GM23338 (cell line): ENCODE results near the gene NCS1. TPM values are rescaled to one million over a fixed set of nuclear protein-coding genes. Genes with fewer than 3 reads are reported as not detected.

Experiments
- ATAC-seq: fragments of 200-7000 bp; cut with Tn5 transposase; 3 replicates; pipeline ENCODE4 v1.9.1; 2020
- DNase-seq: peaks from one replicate; pipeline ENCODE4 v3.0.0-alpha.2; 2015; ENCODE audit warnings: low spot score
- H2AFZ ChIP-seq: fragments of 200-600 bp; sonication (generic); 2 replicates; pipeline ENCODE4 v1.8.0; 2016; ENCODE audit warnings: antibody characterized with exemption, mild to moderate bottlenecking, moderate library complexity
- H3F3A ChIP-seq: fragments of 200-600 bp; sonication (generic); replicated peaks from 2 replicates; pipeline ENCODE4 v1.8.0; 2017; ENCODE audit warnings: antibody characterized with exemption, mixed run types, low read depth
- H3K27ac ChIP-seq: fragments of 200-600 bp; sonication (generic); 2 replicates; pipeline ENCODE4 v1.6.1; 2016; ENCODE audit warnings: low read depth
- H3K27me3 ChIP-seq: fragments of 200-600 bp; sonication (generic); 2 replicates; pipeline ENCODE4 v1.8.0; 2016; ENCODE audit warnings: mild to moderate bottlenecking, mixed run types, moderate library complexity; ENCODE audit not compliant: insufficient read depth
- H3K36me3 ChIP-seq: fragments of 200-600 bp; sonication (generic); 2 replicates; pipeline ENCODE4 v1.8.0; 2016; ENCODE audit warnings: mild to moderate bottlenecking; ENCODE audit not compliant: insufficient read depth
- H3K4me1 ChIP-seq: fragments of 200-600 bp; sonication (generic); 2 replicates; pipeline ENCODE4 v1.8.0; 2016; ENCODE audit warnings: mild to moderate bottlenecking, moderate library complexity; ENCODE audit not compliant: insufficient read depth
- H3K4me2 ChIP-seq: fragments of 200-600 bp; sonication (generic); 2 replicates; pipeline ENCODE4 v1.7.1; 2017; ENCODE audit warnings: mixed run types
- H3K4me3 ChIP-seq: fragments of 200-600 bp; sonication (generic); 2 replicates; pipeline ENCODE4 v1.6.1; 2016; ENCODE audit warnings: mixed run types
- H3K79me2 ChIP-seq: fragments of 200-600 bp; sonication (generic); replicated peaks from 2 replicates; pipeline ENCODE4 v1.8.0; 2017; ENCODE audit warnings: mild to moderate bottlenecking; ENCODE audit not compliant: insufficient read depth
- H3K9me2 ChIP-seq: fragments of 200-600 bp; sonication (generic); 2 replicates; pipeline ENCODE4 v1.8.0; 2017; ENCODE audit not compliant: insufficient read depth
- H4K20me1 ChIP-seq: fragments of 200-600 bp; sonication (generic); replicated peaks from 2 replicates; pipeline ENCODE4 v1.8.0; 2017; ENCODE audit warnings: mild to moderate bottlenecking; ENCODE audit not compliant: insufficient read depth
- H3K27ac Mint-ChIP-seq: 2 replicates; pipeline ENCODE4 v1.8.0; 2020; ENCODE audit warnings: inconsistent platforms, mild to moderate bottlenecking, moderate library complexity, mixed read lengths
- H3K27me3 Mint-ChIP-seq: 3 replicates; pipeline ENCODE4 v1.8.0; 2022; ENCODE audit warnings: low read depth, mild to moderate bottlenecking, moderate library complexity, mixed read lengths, inconsistent platforms; ENCODE audit not compliant: insufficient read depth, poor library complexity
- H3K36me3 Mint-ChIP-seq: 3 replicates; pipeline ENCODE4 v1.8.0; 2021; ENCODE audit warnings: low read depth, mild to moderate bottlenecking, inconsistent platforms, moderate library complexity, mixed read lengths
- H3K4me1 Mint-ChIP-seq: 3 replicates; pipeline ENCODE4 v1.8.0; 2020; ENCODE audit warnings: mild to moderate bottlenecking, inconsistent platforms, mixed read lengths
- H3K4me3 Mint-ChIP-seq: 3 replicates; pipeline ENCODE4 v1.8.0; 2021; ENCODE audit warnings: moderate library complexity, mild to moderate bottlenecking, inconsistent platforms, mixed read lengths
- H3K9me3 Mint-ChIP-seq: 3 replicates; pipeline ENCODE4 v1.8.0; 2020; ENCODE audit warnings: moderate library complexity, mild to moderate bottlenecking, inconsistent platforms, mixed read lengths
- CREB1 ChIP-seq: fragments of 250-450 bp; sonication (Bioruptor Pico); IDR thresholded peaks from 2 replicates; pipeline ENCODE4 v1.5.0; 2020; ENCODE audit warnings: low read depth, mild to moderate bottlenecking, moderate library complexity
- EZH2phosphoT487 ChIP-seq: fragments of 200-600 bp; sonication (generic); IDR thresholded peaks from one replicate; pipeline ENCODE4 v1.8.1; 2018; ENCODE audit warnings: antibody characterized with exemption; ENCODE audit not compliant: unreplicated experiment
- JUNB ChIP-seq: IDR thresholded peaks from one replicate; pipeline ENCODE4 v1.6.1; 2016; ENCODE audit warnings: antibody characterized with exemption; ENCODE audit not compliant: unreplicated experiment
- STAT1 ChIP-seq: IDR thresholded peaks from one replicate; pipeline ENCODE4 v1.6.1; 2016; ENCODE audit warnings: antibody characterized with exemption; ENCODE audit not compliant: unreplicated experiment
- ZNF462 ChIP-seq: fragments of 250-450 bp; sonication (Bioruptor Pico); IDR thresholded peaks from 2 replicates; pipeline ENCODE4 v1.5.0; 2020; ENCODE audit warnings: mild to moderate bottlenecking, moderate library complexity
- polyA plus RNA-seq: library from polyadenylated mRNA; unstranded; fragments of >200 nt; fragmentation: Nextera tagmentation; extraction: Ambion mirVana; gene quantifications from 2 replicates; pipeline ENCODE4 v1.2.1, GENCODE V29; 2016
- total RNA-seq: library from RNA; depleted of rRNA; stranded (reverse); fragments of >200 nt; shearing (Covaris generic); gene quantifications from 2 replicates; pipeline ENCODE4 v1.2.3, GENCODE V29; 2014
- TF ChIP-seq, protein P1 (sequence below): IDR thresholded peaks from 2 replicates; pipeline ENCODE4 v1.6.1; 2016; ENCODE audit warnings: antibody characterized with exemption

Gene NCS1
- total and polyA plus RNA-seq, 2 experiments from 2014 or later: 8.2 to 34.3 TPM

DNA sequence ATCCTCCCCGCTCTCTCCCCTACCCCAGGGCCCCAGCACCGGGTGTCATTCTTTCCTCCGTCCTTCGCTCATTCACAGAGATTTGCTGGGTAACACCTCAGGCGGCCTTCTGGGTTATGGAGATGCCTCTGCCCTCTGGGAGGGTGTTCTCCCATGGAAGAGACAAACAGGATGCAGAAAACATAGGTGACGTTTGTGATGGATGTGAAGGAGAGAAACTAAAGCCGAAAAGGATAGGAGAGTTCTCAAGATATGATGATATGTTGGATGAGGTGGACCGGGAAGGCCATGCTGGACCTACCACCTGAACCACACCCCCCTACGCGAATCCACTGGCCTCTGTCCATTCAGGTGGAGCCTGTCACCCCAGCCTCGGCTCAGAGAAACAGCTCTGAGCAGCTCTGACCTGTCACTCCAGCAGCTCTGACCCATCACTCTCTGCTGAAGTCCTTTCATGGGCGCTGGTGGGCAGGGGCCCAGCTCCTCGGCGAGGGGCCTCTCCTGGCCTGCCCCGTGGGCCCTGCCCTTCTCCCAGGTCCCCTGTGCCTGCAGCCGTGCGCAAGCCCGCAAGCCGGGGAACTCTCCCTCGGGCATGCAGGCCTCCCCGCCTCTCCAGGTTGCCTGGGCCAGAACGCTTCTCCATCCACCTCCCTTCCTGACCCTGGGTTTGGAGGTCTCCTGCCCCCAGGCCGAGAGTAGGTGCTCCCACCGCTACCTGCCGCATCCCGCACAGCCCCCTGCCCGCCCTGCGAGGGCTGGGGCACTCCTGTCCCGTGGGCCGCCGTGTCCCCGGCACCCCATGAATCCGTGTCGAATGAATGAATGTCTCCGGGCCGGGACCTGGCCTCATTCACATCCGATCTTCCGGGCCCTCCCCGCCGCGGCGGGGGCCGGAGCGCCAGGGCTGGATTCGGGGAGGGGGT lies 717 bp upstream of the NCS1 start:
- Histone ChIP-seq H3K79me2 (peaks cover 29% of the 10 kb centered on the region), H3F3A (no peaks in the 10 kb centered on the region; the same call in 1 of the 2 replicates), H2AFZ (peak overlapping the region; percentile 98), H3K27ac (no peak overlapping the region), H3K9me2 (no peaks in the 10 kb centered on the region), H3K27me3 (no peaks in the 10 kb centered on the region; the same call in 1 of the 2 replicates), H4K20me1 (no peaks in the 10 kb centered on the region), H3K4me3 (peak overlapping the region; percentile 83), H3K4me2 (peak overlapping the region; percentile 99), H3K4me1 (0 out of 2 replicates have a peak, but pooled peaks cover 8% of the 10 kb centered on the region), H3K36me3 (no peaks in the 10 kb centered on the region)
- DNase-seq (peak; percentile 52), ATAC-seq (peak; percentile 48)
- no peaks in the 10 kb centered on the region; the same call in 2 of the 3 replicates for H3K36me3 Mint-ChIP-seq
- H3K4me3 Mint-ChIP-seq: peak overlapping the region; percentile 66
- no peak overlapping the region for H3K27ac Mint-ChIP-seq
- H3K4me1 Mint-ChIP-seq: peaks cover 19% of the 10 kb centered on the region
- peaks cover 11% of the 10 kb centered on the region for H3K27me3 Mint-ChIP-seq
- no peaks in the 10 kb centered on the region; the same call in 1 of the 3 replicates for H3K9me3 Mint-ChIP-seq
- TF ChIP-seq CREB1 (CRISPR knock-in tag) (no peak), ZNF462 (CRISPR knock-in tag) (no peak), STAT1 (no peak), JUNB (no peak), EZH2phosphoT487 (no peak)
- TF ChIP-seq, protein P1, sequence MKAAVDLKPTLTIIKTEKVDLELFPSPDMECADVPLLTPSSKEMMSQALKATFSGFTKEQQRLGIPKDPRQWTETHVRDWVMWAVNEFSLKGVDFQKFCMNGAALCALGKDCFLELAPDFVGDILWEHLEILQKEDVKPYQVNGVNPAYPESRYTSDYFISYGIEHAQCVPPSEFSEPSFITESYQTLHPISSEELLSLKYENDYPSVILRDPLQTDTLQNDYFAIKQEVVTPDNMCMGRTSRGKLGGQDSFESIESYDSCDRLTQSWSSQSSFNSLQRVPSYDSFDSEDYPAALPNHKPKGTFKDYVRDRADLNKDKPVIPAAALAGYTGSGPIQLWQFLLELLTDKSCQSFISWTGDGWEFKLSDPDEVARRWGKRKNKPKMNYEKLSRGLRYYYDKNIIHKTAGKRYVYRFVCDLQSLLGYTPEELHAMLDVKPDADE: no peak
